ENCODE measurements around the gene SGSM1.
A peak's percentile ranks its signal among the peaks of the same experiment; 100 is the strongest.

SGSM1 gene

GRCh38 chr22:24805790-24806662 is at the start of gene SGSM1:
Gene SGSM1, plus strand, starts transcription at chr22:24806211. Its CDS starts 115 bp downstream, at chr22:24806326.
- DNase-seq: no peak

DNA sequence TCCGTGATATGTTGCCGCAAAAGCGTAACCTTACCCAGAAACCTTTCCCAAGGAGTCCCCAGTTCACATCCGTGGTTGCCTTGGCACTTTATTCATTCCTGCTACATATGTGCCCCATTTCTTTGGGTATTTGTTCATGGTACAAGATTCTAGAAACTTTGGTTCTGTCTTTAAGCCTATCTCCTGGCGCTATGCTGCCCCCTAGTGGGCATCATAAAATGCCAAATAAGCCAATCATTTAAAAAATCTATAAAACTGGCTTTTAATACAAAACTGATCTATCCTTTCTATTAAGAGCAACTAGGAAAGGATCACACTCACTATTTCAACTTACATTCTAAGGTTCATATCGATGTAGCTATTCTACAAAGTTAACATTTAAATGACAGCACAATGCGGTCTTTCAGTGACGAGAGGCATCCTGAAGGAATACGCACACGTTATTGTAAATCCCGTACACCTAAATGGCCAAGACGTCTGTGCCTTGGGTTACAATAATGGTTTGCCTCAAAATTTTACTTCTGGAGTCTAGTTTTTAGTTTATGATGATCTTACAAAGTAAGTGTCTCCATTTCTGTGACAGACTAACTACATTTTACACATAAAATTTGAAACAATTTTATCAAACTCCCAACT is 47.7 kb upstream of the SGSM1 start:
- no peak for DNase-seq

DNA sequence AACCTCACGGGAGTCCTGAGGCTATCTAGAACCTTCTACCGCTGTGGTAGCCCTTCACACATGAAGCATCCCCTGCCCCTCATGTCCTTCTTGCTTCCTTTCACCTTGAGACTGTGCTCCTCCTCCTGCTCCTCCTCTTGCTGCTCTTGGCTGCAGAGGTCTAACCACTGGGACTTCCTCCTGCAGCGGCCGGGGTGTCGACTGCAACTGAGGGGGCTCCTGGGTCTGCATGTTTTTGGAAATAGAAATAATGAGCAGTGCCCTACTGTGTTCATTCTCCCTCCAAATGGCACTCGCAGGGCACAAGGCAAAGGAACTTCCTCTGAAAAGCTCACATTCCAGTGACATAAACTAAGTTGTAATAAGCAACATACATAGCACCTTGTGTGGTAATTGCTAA is 46.2 kb upstream of the SGSM1 start:
- no peak for DNase-seq

GRCh38 chr22:24760708-24761306 is 45.2 kb upstream of the SGSM1 start:
- DNase-seq: no peak

GRCh38 chr22:24761888-24762675 is 43.9 kb upstream of the SGSM1 start:
- no peak for DNase-seq

DNA sequence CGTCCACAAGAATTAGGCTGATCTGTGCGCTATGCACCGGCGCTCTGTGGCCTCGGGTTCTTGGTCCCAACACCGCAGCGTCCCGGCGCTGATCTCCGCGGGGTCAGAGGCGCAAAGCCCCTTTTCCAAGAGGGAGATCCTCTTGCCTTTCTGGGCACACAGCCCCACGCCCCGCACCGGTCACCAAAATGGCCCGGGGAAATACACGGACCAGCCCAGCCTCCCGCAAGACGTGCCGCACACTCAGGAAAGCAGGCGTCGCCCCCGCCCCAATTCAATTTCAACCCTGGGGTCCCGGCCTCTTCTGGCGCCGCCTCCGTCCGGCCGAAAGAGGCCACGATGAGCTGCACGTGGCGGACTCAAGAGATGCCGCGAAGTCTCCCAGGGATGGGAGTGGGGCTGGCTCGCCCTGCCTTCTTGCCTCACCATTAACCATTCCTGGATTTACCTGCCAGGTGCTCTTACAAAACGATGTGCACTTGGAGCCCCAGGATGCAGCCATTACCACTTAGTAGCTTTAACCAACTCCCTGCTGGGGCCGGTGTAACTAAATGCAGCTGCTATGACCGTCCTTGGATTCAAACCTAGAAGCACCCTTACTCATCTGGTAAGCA is 42.0 kb upstream of the SGSM1 start:
- no peak for DNase-seq

DNA sequence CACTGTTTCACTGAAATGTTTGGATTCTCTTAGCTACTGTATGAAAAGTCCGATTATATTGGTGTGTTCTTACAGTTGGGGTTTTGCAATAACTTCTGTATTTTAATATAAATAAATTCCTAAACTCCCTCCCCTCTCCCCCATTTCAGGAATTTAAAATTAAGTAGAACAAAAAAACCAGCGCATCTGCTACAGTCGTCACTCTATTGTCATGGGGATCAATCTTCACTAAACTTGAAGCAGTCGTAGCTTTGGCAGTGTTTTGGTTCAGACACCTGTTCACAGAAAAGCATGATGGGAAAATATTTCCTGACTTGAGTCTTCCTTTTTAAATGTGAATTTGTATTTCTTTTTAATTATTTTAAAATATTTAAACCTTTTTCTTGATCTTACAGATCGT is 40.8 kb upstream of the SGSM1 start:
- DNase-seq: no peak

DNA sequence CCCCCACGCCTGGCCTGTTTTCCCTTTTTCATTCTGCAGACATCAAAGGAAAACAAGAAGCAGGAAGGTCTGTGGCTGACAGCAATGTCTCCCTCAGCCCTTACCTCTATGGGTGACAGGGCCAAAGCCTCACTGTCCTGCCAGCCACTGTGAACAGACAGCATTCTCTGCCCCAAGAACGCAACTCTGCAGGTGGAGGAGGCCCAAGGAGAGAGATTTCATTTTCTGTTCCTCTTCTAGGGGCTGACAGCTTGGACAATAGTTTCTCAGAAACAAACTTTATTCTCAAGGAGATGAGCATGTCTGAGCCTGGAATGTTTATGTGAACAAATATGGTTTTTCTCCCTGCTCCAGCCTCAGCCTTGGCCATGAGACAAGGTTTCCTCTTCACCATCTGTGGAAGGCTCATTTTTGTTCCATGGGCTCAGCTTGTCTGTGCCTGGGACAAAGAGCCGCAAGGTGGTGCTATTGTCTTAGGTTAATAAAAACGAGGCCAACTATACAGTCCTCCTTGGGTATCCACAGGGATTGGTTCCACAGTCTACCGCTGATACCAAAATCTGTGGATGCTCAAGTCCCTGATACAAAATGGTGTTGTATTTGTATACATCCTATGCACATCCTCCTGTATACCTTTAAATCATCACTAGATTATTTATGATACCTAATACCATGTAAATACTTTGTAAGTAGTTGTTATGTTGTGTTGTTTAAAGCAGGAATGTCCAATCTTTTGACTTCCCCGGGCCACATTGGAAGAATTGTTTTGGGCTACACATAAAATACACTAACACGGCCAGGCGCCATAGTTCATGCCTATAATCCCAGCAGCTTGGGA is 37.3 kb upstream of the SGSM1 start:
- peak; percentile 67 for DNase-seq

DNA sequence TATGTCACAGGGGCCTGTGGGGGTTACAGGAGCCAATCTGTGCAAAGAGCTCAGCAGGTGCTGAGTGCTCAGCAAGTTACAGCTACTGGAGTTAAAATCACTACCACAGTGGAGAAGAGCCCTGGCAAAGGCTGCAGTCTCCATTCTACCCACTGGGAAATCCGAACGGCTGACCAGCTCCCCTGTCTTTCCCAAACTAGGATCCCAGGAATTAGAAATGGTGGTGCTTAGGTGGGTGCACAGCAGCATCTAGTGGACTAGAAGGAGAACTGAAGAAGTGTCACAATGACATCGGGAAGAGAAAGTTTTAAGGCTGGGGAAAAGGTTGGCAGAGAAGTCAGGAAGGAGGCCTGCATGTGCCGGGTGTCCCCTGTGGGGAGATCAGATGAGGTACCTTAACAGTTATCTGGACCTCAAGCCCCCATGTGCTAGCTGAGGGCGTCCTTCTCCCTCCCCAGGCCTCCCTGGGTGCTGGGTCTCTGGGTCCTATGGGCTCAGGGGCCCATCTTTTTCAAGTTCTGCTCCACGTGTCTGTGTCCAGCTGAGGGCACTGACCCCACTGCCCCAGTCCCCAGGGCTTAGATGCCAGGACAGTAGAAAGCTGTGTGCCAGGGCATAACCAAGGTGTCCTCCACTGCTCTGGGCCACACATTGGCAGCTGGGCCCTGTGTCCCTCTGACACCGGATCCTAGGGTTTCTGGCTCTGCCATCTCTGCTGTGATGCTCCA is 33.4 kb upstream of the SGSM1 start:
- DNase-seq: no peak

DNA sequence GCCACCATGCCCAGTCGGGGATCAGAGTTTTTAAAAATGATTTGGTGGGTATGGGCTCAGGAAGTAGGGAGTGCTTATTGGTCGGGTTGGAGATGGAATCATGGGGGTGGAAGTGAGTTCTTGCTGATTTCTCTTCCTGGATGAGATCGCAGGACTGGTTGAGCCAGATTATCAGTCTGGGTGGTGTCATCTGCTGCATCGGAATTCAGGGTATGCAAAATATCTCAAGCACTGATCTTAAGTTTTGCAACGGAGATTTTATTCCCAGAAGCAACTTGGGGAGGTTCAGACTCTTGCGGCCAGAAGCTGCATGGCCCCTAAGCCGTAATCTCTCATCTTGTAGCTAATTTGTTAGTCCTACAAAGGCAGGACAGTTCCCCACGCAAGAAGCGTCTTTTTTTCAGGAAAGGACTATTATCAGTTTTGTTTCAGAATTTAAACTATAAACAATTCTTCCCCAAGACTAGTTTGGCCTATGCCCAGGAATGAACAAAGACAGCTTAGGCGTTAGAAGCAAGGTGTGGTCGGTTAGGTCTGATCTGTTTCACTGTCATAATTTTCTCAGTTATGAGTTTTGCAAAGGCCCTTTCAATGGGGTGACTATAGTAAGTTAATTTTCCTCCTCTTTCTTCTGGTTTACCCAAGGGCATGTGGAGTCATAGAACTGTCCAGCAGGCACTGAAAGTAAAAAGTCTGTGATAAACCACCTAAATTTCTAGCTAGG is 30.1 kb upstream of the SGSM1 start:
- no peak for DNase-seq

GRCh38 chr22:24776525-24776924 is 29.5 kb upstream of the SGSM1 start:
- DNase-seq: no peak

- no peak for DNase-seq
Observed at GRCh38 chr22:24789516-24789915, 16.5 kb upstream of the SGSM1 start.

DNA sequence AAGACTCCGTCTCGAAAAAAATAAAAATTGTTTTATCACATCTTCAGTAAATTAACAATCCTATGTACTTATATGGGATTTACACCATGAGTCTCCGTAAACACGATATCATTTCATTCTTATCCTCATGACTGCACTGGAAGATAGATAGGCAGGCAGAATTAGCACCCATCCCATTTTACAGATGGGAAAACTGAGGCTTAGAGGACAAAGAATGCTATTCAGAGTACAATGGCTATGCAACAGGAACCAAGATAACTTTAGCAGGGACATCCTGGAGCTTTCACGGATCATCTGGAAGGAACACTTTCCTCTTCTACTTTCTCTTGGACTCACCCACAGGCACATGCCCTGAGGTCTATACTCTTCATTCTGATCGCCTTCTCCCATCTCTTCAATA is 14.6 kb upstream of the SGSM1 start:
- no peak for DNase-seq

DNA sequence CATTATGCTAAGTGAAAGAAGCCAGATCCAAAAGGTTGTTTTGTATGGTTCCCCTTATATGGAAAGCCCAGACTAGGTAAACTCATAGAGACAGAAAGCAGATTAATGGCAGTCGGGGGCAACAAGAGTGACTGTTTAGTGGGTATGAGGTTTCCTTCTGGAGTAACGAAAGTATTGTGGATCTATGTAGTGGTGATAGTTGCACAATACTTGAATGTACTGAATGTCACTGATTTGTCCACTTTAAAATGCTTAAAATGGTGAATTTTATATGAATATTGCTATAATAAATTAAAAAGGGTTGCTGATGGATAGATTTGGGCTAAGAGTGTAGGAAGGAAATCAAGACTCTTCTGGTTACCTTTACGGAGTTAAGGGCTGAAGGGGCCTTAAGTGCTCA is 10.0 kb upstream of the SGSM1 start:
- DNase-seq: no peak

- DNase-seq: no peak
Observed at GRCh38 chr22:24796860-24797259, 9.2 kb upstream of the SGSM1 start.

GRCh38 chr22:24801901-24802465 is 4.0 kb upstream of the SGSM1 start:
- DNase-seq: no peak

DNA sequence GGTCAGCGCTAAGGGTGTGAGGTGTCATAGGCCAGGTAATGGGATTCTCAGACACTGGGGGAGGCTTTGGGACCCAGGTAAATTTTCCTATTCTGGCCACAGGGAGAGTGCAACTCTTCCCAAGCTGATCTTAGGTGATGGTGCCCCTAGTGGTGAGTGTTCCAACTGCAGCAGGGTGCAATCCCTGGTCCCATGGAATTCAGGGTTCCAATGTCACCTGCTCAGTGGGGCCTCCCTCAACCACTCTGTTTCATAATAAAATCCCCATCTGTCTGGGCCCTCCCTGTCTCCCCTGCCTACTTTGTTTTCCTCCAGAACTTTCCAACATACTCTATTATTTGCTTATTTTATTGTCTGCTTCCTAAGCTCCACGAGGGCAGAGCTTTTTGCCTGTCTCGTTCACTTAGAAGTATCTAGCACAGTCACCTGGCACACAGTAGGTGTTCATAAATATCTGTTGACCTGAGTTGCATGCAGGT is 2.9 kb upstream of the SGSM1 start:
- no peak for DNase-seq

DNA sequence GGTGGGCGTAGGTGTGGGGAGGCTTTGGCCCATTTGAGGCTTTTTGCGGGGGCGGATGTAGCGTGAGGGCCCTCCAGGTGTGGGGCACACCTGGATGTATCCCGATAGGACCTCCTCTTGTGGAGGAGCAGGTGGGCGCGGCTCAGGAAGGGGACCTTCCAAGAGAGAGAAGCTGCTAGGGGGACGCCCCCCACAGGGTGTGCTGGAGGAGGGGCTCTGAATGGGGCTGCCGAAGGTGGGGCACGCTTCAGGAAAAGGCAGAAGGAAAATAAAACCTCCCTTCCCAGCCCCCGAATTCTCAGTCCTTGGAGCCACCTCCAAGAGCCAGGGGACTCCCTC is 621 bp downstream of the SGSM1 start:
- no peak for DNase-seq

- DNase-seq: no peak
Observed at GRCh38 chr22:24807284-24807950, 1.4 kb downstream of the SGSM1 start.

Data from amniotic stem cell (primary cell).